GM19035 (cell line): ENCODE results near the gene CAVIN1.
"Not testable (repeated sequence)": the region's sequence is repeated elsewhere in the genome, so short reads cannot be mapped to it uniquely, and the experiment has no call there.

Experiments used
- ATAC-seq: cut with Tn5 transposase; IDR thresholded peaks from one replicate; pipeline ENCODE4 v1.9.1; 2021; ENCODE audit not compliant: unreplicated experiment

Gene CAVIN1

GRCh38 chr17:42381898-42382297 is 41.2 kb downstream of the CAVIN1 start:
- no peak for ATAC-seq

- no peak for ATAC-seq
Measured at GRCh38 chr17:42380935-42381334, 42.1 kb downstream of the CAVIN1 start.

DNA sequence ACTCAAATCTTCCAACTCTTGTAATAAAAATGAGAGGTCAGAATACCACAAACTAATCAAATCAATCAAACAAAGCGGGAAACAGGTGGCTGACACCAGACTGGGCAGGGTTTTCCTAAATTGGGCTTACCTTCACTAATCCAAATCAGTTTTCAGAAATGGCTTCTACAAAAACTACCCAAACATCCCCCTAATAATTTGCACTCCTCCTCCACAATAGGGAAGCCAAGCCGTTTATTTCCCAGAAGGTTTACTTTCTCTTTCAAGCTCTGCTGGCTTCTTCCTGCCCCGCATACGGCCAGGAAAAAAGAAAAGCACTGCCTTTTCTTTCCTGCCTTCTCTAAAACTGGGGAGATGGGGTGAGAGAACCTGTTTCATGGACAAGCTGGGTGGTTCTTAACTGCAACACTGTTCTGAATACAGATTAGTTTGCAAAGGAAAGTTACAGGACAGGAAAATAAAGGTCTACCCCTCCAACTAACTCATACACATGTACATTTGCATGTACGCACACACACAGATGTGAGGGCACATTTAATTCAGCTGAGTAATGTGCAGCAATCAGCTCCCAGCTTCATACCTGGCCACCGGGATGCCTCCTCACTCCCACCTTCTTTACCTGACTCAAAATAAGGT is 44.0 kb downstream of the CAVIN1 start:
- ATAC-seq, result no peak

- no peak for ATAC-seq
Measured at GRCh38 chr17:42378359-42378958, 44.6 kb downstream of the CAVIN1 start.

- no peak for ATAC-seq
Measured at GRCh38 chr17:42373896-42374295, 49.2 kb downstream of the CAVIN1 start.

DNA sequence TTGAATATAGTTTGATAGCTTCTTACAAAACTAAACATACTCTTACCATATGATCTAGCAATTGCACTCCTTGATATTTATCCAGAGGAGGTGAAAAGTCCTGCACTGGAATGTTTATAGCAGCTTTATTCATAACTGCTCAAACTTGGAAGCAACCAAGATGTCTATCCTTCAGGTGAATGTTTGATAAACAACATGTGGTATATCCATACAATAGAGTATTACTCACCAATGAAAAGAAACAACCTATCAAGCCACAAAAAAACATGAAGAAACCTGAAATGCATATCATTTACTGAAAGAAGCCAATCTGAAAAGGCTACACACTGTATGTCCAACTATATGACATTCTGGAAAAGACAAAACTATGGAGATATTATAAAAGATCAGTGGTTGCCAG is 50.9 kb downstream of the CAVIN1 start:
- ATAC-seq, result no peak

GRCh38 chr17:42368797-42369561 is 54.1 kb downstream of the CAVIN1 start:
- ATAC-seq, result not testable (repeated sequence)

DNA sequence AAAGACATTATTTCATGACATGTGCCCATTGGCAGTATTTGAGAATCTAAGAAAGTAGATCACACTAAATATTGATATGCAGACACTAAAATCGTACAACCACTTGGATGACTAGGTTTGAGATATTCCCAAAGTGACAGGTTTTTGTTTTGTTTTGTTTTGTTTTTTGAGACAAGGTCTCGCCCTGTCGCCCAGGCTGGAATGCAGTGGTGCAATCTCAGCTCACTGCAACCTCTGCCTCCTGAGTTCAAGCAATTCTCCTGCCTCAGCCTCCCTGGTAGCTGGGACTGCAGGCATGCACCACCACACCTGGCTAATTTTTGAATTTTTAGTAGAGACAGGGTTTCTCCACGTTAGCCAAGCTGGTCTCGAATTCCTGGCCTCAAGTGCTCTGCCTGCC is 54.7 kb downstream of the CAVIN1 start:
- not testable (repeated sequence) for ATAC-seq

DNA sequence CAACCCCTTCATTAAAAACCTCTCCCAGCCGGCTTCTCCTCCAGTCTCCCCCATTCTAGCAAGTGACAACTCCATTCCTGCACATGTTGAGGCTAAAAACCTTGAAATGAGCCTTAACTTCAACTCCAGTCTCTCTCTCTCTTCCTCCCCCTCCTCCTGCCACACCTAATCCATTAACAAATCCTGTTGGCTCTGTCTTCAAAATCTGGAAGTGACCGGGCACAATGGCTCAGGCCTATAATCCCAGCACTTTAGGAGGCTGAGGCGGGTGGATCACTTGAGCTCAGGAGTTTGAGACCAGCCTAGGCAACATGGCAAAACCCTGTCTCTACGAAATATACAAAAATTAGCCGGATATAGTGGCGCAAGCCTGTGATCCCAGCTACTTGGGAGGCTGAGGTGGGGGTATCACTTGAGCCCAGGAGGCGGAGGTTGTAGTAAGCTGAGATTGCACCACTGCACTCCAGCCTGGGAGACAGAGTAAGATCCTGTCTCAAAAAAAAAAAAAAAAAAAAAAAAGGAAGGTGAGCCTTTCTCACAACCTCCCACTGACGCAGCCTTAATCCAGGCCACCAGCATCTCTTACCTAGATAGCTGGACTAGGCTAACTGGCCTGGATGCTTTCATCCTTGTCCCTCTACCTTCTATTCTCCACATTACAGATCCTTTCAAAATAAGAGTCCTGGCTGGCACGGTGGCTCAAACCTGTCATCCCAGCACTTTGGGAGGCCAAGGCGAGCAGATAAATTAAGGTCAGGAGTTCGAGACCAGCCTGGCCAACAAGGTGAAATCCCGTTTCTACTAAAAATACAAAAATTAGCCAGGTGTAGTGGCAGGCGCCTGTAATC is 56.7 kb downstream of the CAVIN1 start:
- not testable (repeated sequence) for ATAC-seq

DNA sequence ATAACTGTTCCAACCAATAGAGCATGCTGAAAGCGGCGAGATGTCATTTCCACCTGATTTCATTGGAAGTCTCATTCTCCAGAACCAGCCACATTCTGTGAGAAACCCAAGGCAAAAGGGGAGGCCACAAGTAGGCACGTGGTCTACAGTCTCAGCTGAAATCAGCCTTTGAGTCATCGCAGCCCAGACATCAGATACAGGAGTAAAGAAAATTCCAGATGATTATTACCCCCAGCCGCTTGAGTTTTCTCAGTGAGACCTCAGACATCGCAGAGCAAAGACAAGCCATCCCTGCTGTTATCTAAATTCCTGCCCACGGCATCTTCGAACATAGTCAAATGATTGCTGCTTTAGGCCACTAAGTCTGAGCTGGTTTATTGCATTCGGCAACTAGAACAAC is 57.9 kb downstream of the CAVIN1 start:
- ATAC-seq, result no peak

DNA sequence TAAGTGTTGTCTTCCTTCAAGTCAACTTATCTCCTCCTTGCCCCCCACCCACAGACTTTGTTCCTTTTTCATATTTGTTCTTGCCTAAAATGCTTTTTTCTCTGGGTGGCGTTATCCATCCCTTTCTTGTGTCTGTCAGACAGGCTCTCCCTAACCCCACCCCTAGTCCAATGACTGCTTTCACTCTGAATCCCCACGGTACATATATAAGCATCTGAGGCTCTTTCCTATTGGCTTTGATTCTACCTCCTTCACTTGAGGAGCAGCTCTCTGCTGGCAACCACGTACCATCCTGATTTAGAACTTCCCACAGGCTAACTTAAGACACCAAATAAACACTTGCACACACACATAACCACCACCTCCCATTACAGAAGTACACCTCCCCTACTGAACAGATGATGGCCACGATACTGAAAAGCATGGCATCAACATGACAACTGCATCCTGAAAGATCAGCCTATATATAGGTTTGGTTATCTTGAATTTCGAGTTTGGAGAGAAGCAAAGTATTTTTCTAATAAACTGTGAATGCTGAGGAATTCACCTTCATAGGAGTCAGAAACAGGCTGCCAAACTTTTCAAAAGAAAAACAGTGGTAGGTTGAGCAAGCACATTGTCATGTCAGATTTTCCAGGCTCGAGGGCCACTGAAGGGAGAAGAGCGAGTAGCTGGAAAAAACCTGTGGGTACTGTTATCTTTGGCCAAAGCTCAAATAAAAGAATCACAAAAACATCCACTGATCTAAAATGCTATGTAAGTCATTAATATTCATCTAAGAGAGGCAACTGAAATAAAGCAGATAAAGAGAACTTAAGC is 59.1 kb downstream of the CAVIN1 start:
- no peak for ATAC-seq

GRCh38 chr17:42363231-42363630 is 59.8 kb downstream of the CAVIN1 start:
- ATAC-seq, result no peak

- no peak for ATAC-seq
Measured at GRCh38 chr17:42362245-42362961, 60.7 kb downstream of the CAVIN1 start.

- no peak for ATAC-seq
Measured at GRCh38 chr17:42361781-42362186, 61.3 kb downstream of the CAVIN1 start.

GRCh38 chr17:42360388-42360787 is 62.7 kb downstream of the CAVIN1 start:
- not testable (repeated sequence) for ATAC-seq

GRCh38 chr17:42359133-42359532 is 63.9 kb downstream of the CAVIN1 start:
- ATAC-seq, result no peak

DNA sequence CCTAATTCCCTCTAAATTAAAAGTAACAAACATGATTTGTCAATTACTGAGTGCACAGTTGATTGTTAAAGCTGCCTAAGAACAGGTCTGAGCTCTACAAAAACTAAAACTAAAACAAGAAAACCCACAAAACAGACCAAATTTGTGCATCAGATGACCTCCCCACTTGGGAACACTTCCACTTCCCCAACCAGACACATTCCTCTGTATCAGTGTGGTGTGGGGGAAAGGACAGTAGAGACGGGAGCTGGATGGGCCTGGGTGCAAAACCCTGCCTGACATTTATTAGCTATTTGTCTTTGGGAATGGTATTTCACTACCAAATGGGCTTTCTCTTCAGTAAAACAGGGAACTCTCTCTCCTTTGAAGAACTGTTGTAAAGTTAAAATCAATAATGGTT is 64.6 kb downstream of the CAVIN1 start:
- no peak for ATAC-seq

DNA sequence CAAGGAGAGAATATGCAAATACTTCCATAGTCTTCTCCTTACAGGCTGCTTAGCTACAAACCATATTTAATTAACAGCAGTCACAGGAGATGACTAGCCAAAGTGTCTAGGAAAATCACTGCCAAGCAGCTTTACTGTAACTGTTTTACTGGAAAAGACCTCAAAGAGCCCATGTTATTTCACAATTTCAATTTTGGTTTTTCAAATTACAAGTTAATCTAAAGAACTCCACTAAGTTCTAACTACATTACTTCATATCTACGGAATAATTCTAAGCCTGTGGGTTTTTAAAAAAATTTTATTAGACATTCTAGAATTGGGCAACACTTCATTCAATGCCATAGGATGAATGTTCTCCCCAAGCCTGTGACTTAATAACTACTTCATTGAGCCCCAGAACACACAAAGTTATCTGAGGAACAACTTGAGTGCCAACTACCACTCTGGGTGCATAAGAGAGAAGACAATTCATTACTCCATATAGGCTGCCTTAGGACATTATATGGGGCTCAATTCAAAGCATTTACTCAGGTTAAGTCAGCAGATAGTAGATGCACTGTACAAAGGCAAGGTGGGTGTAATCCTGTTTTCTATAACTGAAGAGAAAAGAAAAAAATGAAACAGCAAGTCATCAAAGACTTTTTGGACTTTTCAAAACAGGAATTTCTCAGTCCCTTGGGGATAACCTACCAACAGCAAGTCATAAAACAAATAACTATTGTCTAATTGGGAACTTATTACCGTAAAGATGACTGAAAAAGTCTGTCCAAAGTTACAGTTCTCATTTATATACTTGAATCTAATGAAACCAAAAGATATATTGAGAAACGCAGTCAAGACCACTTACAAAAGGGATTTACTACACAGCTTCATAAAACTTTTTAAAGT is 67.9 kb downstream of the CAVIN1 start:
- no peak for ATAC-seq
